ENCODE measurements around the gene PIGS. TPM values are rescaled to one million over a fixed set of nuclear protein-coding genes. Genes with fewer than 3 reads are reported as not detected.

Gene PIGS
- total RNA-seq, 4 donors from 2014 or later = 41.9 to 55.5 (median 47.2) TPM

DNA sequence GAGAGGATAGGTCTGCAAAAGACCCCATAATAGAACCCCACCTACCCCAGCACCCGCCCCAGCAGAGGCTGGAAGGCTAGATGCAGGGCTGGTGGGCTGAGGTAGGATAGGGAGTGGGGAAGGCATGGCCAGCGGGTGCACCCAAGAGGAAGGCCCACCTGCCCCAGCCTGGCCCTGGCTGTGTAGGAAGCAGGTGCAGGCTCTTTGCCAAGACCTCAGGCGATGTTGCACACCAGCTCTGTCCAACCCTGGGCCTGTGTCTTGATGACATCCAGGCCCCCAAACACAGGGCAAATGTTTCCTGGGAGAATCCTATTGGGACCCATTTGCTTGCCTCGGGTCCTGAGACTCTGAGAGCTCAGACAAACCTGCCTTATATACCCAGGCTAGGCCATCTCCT is 31.1 kb downstream of the PIGS start:
- Histone ChIP-seq H3K9me3 (no peaks in the 10 kb centered on the region), H3K4me3 (no peak overlapping the region), H3K36me3 (no peaks in the 10 kb centered on the region), H3K27ac (replicated peaks in 1 of 4) (no peak overlapping the region), H3K27me3 (no peaks in the 10 kb centered on the region), H3K4me1 (no peaks in the 10 kb centered on the region)
- 100% methylated on average over 1 of the region's 4 CpGs for WGBS
- TF ChIP-seq, protein P1, sequence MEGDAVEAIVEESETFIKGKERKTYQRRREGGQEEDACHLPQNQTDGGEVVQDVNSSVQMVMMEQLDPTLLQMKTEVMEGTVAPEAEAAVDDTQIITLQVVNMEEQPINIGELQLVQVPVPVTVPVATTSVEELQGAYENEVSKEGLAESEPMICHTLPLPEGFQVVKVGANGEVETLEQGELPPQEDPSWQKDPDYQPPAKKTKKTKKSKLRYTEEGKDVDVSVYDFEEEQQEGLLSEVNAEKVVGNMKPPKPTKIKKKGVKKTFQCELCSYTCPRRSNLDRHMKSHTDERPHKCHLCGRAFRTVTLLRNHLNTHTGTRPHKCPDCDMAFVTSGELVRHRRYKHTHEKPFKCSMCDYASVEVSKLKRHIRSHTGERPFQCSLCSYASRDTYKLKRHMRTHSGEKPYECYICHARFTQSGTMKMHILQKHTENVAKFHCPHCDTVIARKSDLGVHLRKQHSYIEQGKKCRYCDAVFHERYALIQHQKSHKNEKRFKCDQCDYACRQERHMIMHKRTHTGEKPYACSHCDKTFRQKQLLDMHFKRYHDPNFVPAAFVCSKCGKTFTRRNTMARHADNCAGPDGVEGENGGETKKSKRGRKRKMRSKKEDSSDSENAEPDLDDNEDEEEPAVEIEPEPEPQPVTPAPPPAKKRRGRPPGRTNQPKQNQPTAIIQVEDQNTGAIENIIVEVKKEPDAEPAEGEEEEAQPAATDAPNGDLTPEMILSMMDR (IDR thresholded peaks at IDR 0.05) = no peak
- TF ChIP-seq POLR2A (IDR thresholded peaks at IDR 0.05; ENCODE audit: low read depth) = no peak
- TF ChIP-seq POLR2AphosphoS5 (IDR thresholded peaks at IDR 0.05) = no peak
- no peak for TF ChIP-seq EP300 (IDR thresholded peaks at IDR 0.05)
- no peak for DNase-seq (ENCODE audit: extremely low spot score)
- intact Hi-C loops (cut with DNase I) = loop anchor here (2.0 kb wide), 1 partner anchor 45 kb away; no protein-coding TSS in a partner anchor

DNA sequence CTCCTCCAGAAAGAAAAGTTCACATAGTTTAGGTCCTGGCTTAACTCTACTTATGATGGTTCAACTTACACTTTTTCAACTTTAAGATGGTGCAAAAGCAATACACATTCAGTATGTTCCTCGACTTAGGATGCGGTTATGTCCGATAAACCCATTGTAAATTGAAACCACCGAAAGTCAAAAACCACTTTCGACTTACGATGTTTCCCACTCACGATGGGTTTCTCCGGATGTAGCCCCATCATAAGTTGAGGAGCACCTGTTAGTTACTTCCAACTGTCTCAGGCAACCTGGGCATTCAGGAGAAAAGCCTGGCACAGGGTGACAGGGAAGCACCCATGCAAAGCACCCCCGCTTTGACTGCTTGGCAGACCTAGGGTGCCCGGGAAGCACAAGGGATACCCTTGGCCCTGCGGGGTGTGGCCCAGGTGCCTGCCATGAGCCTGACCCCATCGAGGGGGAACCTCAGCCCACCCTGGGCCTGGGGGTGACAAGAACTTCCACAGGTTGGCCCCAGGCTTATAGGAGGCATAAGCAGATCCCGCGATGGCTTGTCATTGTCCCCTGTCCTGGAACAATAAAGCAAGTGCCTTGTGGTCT is 32.9 kb downstream of the PIGS start:
- no peaks in the 10 kb centered on the region for H3K27me3 ChIP-seq
- H3K4me3 ChIP-seq = no peak overlapping the region
- 90% methylated on average over 11 of the region's 14 CpGs for WGBS
- H3K9me3 ChIP-seq = no peaks in the 10 kb centered on the region
- DNase-seq (ENCODE audit: extremely low spot score) = no peak
- TF ChIP-seq, protein P1 (IDR thresholded peaks at IDR 0.05) = no peak
- TF ChIP-seq POLR2A (IDR thresholded peaks at IDR 0.05; ENCODE audit: low read depth) (no peak), POLR2AphosphoS5 (IDR thresholded peaks at IDR 0.05) (no peak), EP300 (IDR thresholded peaks at IDR 0.05) (no peak)
- intact Hi-C loops (cut with DNase I) = no loop called here
- no peaks in the 10 kb centered on the region for H3K4me1 ChIP-seq
- no peak overlapping the region for H3K27ac ChIP-seq (replicated peaks in 1 of 4)
- H3K36me3 ChIP-seq = no peaks in the 10 kb centered on the region

DNA sequence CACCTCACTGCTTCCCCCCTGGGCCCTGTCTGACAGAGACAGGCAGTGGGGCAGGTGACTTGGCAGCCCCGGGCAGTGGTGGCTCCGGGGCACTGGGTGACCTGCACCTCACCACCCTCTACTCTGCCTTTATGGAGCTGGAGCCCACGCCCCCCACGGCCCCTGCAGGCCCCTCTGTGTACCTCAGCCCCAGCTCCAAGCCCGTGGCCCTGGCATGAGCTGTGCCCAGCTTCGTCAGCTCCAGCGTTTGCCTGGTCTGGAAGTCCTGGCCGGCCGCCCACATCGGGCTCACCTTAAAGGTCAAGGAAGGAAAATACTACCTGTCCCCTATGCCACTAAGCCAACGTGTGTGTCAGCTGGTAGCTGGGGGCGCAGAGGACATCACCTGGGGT is 34.1 kb downstream of the PIGS start:
- Histone ChIP-seq H3K27ac (replicated peaks in 1 of 4) (no peak overlapping the region), H3K4me3 (no peak overlapping the region), H3K9me3 (no peaks in the 10 kb centered on the region), H3K4me1 (no peaks in the 10 kb centered on the region), H3K36me3 (no peaks in the 10 kb centered on the region), H3K27me3 (peaks cover 0 to 10% (median 0%) of the 10 kb centered on the region in 4 donors)
- TF ChIP-seq EP300 (IDR thresholded peaks at IDR 0.05) = no peak
- no peak for TF ChIP-seq POLR2AphosphoS5 (IDR thresholded peaks at IDR 0.05)
- TF ChIP-seq, protein P1 (IDR thresholded peaks at IDR 0.05) = no peak
- TF ChIP-seq POLR2A (IDR thresholded peaks at IDR 0.05; ENCODE audit: low read depth) = no peak
- no peak for DNase-seq (ENCODE audit: extremely low spot score)
- intact Hi-C loops (cut with DNase I) = no loop called here
- WGBS = 71% methylated on average over 8 of the region's 12 CpGs

DNA sequence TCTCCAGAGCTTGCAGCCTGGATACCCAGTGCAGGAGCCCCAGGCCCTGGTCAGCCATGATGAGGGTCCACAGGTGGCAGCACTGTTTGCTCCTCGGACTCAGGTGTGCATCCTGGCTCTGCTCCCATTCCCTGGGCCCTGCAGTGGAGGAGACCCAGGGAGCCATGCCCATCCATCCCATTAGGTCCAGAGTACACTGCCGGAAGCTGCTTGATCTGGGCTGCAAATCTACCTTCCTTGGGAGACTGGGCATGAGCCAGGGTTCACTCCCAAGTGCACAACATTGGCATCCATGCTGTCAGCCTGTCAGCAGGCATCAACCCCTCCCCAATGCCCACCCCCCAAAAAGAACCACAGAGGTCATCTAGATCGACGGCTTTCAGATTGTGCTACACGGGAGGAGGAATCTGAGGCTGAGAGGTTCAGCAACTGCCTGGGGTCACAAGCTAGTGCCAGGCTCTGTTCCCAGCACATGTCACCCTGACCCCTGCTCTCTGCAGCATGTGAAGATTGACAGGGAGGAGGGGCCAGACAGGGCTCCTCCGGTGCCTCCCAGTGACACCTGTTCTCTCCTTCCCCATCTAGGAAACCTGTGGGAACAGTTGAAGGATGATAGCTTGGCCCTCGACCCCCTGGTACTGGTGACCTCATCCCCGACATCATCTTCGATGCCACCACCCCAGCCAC is 34.6 kb downstream of the PIGS start:
- no peaks in the 10 kb centered on the region for H3K4me1 ChIP-seq
- H3K9me3 ChIP-seq = no peaks in the 10 kb centered on the region
- intact Hi-C loops (cut with DNase I) = no loop called here
- H3K27ac ChIP-seq (replicated peaks in 1 of 4) = no peak overlapping the region
- no peaks in the 10 kb centered on the region for H3K36me3 ChIP-seq
- TF ChIP-seq, protein P1 (IDR thresholded peaks at IDR 0.05) = no peak
- TF ChIP-seq POLR2AphosphoS5 (IDR thresholded peaks at IDR 0.05) = no peak
- no peak for TF ChIP-seq EP300 (IDR thresholded peaks at IDR 0.05)
- TF ChIP-seq POLR2A (IDR thresholded peaks at IDR 0.05; ENCODE audit: low read depth) = no peak
- 65% methylated on average over 5 of the region's 9 CpGs for WGBS
- no peak overlapping the region for H3K4me3 ChIP-seq
- peaks cover 0 to 16% (median 0%) of the 10 kb centered on the region in 4 donors for H3K27me3 ChIP-seq
- no peak for DNase-seq (ENCODE audit: extremely low spot score)
